22Rv1 (cell line): ENCODE data around the gene SATB1.

Experiments used
- ZFX ChIP-seq: fragments of 450-650 bp; IDR thresholded peaks from 2 replicates; pipeline ENCODE4 v1.6.1; 2017; ENCODE audit warnings: antibody characterized with exemption, borderline replicate concordance
- TF ChIP-seq, protein P1 (sequence below): fragments of 450-650 bp; IDR thresholded peaks from 2 replicates; pipeline ENCODE4 v1.5.1; 2017; ENCODE audit warnings: mild to moderate bottlenecking

DNA sequence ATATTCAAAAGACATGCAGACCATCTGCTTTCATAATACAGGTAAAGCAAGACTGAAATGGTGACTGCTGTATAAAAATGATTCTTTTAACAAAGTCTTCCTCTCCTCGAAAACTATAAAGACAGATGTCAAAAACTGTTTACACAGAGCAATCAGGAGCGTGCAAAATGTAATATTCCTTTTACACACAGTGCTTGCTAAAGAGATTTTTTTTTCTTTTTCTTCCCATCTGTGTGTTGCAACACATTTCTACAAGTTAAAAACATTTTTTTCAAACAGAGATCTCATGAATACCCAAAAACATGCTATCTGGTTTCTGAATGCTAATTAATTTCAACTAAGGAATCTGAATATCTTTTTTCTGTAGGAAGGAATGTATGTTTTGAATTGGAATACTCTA is 22.1 kb downstream of the SATB1 start:
- no peak for TF ChIP-seq ZFX
- TF ChIP-seq, protein P1, sequence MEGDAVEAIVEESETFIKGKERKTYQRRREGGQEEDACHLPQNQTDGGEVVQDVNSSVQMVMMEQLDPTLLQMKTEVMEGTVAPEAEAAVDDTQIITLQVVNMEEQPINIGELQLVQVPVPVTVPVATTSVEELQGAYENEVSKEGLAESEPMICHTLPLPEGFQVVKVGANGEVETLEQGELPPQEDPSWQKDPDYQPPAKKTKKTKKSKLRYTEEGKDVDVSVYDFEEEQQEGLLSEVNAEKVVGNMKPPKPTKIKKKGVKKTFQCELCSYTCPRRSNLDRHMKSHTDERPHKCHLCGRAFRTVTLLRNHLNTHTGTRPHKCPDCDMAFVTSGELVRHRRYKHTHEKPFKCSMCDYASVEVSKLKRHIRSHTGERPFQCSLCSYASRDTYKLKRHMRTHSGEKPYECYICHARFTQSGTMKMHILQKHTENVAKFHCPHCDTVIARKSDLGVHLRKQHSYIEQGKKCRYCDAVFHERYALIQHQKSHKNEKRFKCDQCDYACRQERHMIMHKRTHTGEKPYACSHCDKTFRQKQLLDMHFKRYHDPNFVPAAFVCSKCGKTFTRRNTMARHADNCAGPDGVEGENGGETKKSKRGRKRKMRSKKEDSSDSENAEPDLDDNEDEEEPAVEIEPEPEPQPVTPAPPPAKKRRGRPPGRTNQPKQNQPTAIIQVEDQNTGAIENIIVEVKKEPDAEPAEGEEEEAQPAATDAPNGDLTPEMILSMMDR: no peak
